ENCODE results near the gene POLR3A. TPM values are rescaled to one million over a fixed set of nuclear protein-coding genes. Genes with fewer than 3 reads are reported as not detected.

POLR3A gene
- total RNA-seq, 1 donor: 4.8 TPM

Other genes with a start within 250 kb of the POLR3A start
- gene DLG5, start 102.8 kb downstream of the POLR3A start, total RNA-seq: 3.7 TPM
- 4,532 TPM for gene RPS24, start 4.3 kb upstream of the POLR3A start, total RNA-seq